SHP77 treated with DMSO at 0.1 percent for 48 hours (cell line): ENCODE data around the gene HOXB3.

ENCODE experiments used
- DNase-seq: peaks from one replicate; lab custom pipeline; 2025; lab: John Stamatoyannopoulos, UW

Gene HOXB3

DNA sequence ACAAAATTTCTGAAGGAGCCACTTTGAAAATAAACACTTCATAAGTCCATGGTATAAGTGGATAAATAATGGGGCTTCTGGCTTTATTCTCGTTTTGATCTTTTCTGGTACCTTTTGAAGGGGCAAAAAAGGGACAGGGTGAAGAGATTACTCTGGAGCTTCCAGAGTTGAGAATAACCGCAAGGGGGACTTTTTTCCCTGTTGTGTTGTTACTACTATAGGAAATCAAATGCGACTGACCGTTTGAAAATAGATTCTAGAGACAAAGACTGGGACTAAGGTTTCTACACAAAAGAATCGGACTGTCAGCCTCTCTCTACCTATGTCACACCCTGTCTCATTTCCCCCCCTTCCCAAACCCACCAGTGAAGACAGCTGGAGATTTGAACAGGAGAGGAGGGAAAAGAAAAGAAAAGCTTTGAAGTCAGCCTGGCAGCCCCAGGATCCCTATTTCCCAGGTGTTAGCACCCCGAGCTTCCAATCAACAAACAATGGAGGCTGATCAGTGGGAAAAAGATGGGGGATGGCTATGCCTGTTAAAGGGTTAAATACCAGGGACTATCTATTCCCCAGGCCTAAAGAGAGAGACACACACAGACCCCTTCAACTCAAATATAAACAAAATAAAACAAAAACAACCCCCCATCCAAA lies 20.2 kb downstream of the HOXB3 start:
- DNase-seq = no peak

- no peak for DNase-seq
Observed at GRCh38 chr17:48569240-48569582, 20.8 kb downstream of the HOXB3 start.

DNA sequence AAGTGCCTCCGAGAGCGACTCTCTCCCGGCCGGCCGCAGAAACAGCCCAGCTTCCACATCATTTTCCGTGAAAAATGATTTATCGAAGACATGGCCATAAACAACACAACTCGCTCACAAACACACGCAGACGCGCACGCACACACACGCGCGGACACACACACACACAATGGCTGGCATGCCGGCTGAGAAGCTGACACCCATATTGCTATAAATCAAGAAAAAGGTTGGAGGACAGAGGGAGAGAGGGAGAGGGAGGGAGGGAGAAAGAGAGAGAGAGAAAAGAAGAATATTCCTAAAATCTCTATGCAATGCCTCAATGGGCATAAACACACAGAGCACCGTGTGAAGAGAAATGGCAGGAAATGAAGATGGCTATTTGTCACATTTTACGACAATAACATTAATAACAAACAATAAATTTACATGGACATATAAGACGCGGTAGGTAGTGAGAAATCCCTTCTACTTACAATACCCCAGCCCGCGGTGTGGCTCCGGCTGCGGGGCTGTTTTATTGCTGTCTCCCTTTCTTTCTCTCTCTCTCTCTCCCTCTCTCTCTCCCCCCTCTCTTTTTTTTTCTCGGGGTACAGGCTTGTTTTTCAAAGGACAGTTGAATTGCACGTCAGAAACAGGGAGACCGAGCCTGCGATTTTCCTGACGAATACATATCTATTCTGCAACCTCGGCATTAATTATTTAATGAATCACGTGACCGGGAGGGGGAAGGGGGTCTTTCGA lies 21.4 kb downstream of the HOXB3 start:
- DNase-seq = no peak

DNA sequence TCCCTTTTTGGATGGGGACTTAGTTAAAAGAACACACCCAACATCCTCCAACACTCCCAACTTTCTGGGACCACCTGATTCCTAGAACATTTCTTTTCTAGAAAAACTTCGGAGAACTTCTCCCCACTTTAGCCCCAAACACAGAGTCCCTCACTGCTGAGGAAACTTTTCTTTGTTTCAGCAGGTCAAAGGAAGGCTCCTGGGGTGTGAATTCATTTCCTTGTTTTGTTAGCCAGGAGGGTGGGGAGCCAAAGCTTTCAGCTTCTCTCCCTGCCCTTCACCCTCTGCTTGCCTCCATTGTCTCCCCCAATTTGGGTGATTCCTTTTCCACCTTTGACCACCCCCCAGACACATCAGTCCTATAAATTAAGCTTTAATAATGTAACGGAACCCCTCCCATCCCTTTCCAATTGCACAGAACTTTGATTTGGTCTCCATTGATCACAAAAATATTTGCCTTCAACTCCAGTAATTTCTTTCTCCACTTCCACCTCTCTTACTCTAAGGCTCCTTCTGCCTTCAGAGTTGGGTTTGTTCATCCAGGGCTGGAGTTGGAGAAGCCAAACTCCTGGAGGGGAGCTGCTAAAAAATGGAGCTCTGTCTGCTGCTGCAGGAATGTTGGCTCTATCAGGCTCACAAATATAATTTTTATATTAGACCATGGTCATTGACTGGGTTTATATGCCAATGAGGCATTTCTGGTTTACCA lies 22.2 kb downstream of the HOXB3 start:
- DNase-seq = no peak

DNA sequence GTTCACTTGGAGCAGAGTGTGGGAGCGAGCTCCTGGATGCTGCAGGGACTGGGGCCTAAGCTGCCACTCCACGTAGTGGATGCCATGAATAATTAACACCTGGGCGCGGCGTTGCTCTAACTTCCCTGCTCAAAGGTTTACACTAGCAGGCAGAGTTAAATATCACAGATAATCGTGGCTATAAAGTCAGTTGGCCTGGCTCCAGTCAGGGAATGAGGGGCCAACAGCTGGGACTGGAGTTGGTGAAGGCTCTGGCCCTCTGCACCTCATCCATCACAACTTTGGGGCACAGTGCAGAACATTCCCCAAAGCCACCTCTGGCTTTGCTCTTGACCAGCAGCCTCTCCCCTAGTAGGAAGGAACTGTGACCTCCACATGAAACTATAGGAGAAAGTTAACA lies 22.8 kb downstream of the HOXB3 start:
- no peak for DNase-seq

GRCh38 chr17:48566717-48567116 lies 23.3 kb downstream of the HOXB3 start:
- no peak for DNase-seq

DNA sequence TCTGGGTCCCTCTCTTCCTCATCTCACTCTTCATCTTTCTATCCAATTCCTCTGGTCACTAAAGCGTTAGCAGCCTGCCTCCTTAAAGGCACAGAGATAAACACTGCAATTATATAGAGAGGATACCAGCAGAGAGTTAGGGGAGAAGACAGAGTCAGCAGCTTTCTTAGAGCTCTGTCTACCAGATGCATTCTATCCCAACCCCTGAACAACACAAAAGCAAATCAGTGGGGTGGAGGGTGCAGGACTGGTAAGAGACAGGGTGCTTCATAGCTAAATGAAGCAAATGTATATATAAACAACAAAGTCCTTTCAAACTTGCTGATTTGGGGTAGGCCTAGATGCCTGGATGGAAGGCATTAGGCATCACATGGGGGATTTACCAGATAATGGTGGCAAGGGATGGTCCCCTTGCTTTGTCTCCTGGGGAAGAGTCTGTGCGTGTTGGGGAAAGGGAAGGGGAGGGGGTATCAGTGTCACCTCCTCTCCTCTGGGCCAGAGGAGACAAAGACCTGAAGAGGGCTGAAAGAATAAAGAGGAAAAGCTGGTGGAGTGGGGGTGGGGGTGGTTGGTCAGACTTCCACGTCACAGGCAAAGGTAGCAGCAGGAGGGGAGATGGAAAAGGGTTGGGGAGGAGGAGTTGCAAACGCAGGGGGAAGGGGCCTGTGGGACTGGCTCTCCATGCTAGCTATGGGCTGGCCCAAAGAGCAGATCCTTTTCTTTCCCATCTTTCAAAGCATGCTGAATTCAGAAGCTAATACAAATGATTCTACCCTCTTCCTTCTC lies 23.9 kb downstream of the HOXB3 start:
- no peak for DNase-seq

- no peak for DNase-seq
Observed at GRCh38 chr17:48565022-48565554, 25.0 kb downstream of the HOXB3 start.

- DNase-seq = no peak
Observed at GRCh38 chr17:48564188-48565021, 25.6 kb downstream of the HOXB3 start.

GRCh38 chr17:48563867-48564187 lies 26.2 kb downstream of the HOXB3 start:
- DNase-seq = no peak

DNA sequence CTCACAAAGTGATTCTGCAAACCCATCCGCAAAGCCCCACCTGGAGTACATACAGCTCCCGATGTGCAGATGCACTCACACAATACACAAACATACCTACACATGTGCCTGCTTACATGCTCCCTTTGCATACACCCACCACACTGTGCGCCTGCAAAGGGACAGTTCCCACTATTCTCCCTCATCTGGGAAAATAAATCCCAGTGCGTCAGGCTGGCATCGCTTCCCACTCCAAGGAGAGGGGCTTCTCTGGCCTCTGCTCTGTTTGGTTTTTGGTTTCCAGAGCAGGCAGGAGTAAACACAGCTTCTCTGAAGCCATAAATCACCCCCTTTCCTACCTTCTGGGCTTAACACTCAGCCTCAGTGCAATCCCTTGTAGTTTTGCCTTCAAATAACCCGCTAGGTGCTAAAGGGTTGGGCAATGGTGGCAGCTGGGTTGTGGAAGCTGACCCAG lies 26.6 kb downstream of the HOXB3 start:
- peak; percentile 15 for DNase-seq

DNA sequence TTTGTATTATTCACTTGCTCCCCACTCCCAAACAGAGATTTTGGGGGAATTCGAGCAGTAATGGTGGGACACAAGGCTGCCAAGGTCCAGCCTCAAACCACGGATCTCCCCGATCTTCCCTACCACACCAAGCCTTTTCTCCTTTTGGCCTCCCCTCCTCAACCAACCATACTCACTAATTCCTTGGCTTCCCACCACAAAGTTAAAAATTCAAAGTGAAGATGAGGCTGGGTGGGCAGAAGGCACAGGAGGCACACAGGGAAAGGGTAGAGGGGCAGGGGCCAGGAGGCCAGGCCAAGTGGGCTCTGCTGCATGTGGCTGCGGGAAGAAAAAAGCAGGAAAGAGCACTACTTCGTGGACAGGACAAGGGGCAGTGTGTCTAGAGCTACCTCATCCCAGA lies 27.1 kb downstream of the HOXB3 start:
- DNase-seq = no peak

DNA sequence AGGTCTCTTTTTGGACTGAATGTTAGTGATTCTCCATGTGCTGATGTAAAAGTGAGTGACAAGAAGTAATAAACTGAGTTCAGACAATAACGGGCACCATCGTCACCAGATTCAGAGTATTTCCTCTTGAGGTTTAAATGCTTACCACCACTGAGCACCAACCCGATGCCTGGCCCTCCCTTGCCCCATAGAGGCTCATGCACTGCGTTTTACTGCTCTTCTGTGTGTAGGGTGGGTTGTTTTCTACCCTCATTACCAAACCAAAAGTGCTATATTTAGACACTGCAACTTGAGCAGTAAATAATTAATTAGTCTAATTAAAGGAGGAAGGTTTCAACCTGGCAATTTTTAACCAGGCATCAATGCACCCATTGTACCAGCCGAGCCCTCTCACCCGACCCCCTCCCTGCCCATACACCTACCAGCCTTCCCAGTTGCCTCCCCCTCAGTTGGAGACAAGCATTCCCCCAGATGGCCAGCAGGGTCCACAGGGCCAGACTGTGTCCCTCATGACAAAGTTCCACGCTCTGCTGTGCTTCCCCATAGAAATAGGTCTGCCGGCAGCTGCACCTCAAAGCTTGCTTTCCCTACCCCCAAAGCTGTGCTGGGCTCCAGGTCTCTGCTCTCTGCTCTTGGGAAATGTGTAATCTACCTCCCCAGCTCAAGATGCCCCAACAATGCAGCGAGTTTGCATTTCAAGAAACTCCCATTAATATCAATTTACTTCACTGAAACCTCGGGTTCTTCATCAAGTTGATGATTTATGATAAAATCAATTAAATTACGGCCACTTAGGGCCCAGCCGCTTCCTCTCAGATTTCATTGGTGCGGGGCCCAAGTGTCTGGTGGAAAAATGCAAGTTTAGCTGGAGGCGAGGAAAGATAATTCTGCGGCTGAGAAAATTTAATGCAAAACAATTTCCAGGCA lies 27.9 kb downstream of the HOXB3 start:
- no peak for DNase-seq

- DNase-seq = no peak
Observed at GRCh38 chr17:48559840-48560817, 29.9 kb downstream of the HOXB3 start.

- no peak for DNase-seq
Observed at GRCh38 chr17:48559122-48559839, 30.8 kb downstream of the HOXB3 start.

- no peak for DNase-seq
Observed at GRCh38 chr17:48558831-48559121, 31.3 kb downstream of the HOXB3 start.

DNA sequence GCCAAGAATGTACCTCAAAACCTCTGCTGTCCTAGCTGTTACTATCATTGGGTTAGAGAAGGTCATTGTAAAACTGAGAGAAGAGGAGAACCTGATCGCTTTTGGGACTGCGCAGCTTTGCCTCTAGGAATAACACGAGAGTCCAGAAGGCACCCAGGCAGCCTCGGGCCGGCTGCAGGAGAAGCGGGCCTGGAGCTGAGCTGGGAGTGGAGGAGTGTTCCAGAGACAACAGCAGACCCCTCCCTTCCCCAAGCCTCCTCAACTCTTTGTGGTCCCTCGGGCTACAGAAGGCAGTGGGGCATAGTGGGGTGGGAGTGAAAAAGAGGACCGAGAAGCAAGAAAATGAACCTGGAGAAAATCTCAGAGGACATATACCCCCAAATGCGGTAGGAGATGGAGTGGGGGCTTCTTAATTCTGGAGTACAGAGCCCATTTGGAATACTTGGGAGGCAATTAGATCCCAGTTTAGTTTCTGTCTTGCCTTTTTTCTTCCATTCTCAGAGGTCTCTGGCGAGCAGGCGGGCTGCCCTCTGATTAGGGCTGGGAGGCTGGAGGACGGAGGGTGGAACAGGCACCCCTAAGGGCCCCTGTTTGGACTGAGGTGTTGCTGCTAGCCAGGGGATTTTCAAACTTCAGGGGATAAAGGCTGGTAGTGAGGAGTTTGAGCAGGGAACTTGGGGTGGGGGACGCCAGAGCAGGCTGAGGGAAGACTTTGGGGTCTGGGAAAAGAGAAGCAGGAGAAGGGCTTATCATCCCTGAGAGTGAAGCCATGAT lies 31.8 kb downstream of the HOXB3 start:
- no peak for DNase-seq
